Measurements from ENCODE around the gene ADAM30.
A peak's percentile ranks its signal among the peaks of the same experiment; 100 is the strongest.
"Not testable (repeated sequence)": the region's sequence is repeated elsewhere in the genome, so short reads cannot be mapped to it uniquely, and the experiment has no call there.

ADAM30 gene

DNA sequence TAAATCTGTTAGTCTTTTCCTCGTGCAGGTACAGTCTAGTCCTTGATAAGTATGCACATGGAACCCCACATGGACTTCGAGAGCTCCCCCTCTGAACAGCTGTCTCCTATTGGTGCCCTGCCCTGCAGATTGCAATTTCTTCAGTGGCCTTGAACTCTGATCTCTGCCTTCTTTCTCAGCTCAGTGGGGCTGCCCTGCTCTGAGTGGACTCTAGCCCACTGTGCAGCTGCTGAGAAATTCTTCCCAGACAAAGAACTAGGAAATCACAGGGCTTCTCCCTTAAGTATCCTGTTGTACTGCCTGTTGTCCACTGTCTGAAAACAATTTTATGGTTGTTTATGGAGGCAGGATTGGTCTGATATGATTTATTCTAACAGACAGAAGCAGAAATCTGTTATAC lies 38.2 kb downstream of the ADAM30 start:
- no peak overlapping the region for H3K4me2 ChIP-seq (ENCODE audit: low read length)
- no peaks in the 10 kb centered on the region for H3K79me2 ChIP-seq (ENCODE audit: low read length)
- H3K4me1 ChIP-seq (ENCODE audit: low read length): no peaks in the 10 kb centered on the region
- no peak overlapping the region for H3K4me3 ChIP-seq (ENCODE audit: low read length)
- no peaks in the 10 kb centered on the region for H3K36me3 ChIP-seq (replicated peaks; ENCODE audit: low read depth, low read length)
- no peak overlapping the region for H3K27ac ChIP-seq (ENCODE audit: low read length)
- TF ChIP-seq CTCF (IDR thresholded peaks at IDR 0.05; ENCODE audit: low read depth, low read length): no peak
- TF ChIP-seq EZH2phosphoT487 (IDR thresholded peaks at IDR 0.05; ENCODE audit: low read depth): no peak
- H4K20me1 ChIP-seq (ENCODE audit: insufficient read depth, low read length): no peaks in the 10 kb centered on the region
- peaks cover 8% of the 10 kb centered on the region; the same call in 1 of the 2 replicates for H3K27me3 ChIP-seq (ENCODE audit: low read depth, low read length)
- H2AFZ ChIP-seq (ENCODE audit: low read depth, low read length): no peak overlapping the region
- H3K9ac ChIP-seq (ENCODE audit: low read length): no peak overlapping the region
- no peaks in the 10 kb centered on the region for H3K9me3 ChIP-seq (ENCODE audit: insufficient read depth, low read length)

DNA sequence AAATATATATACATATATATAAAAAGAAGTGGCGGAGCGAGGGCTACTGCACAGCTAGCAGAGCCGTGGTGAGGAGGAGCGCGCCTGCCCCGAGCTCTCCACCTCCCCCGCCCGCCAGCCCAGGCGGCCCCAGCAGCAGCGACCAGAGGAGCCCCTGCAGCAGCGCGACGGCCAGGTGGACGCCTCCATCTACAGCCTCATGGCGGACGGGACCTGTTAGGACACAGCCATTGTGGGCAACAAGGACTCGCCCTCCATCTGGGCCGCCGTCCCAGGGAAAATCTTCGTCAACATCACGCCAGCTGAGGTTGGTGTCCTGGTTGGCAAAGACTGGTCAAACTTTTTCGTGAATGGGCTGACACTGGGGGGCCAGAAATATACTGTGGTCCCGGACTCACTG lies 43.2 kb downstream of the ADAM30 start:
- Histone ChIP-seq H2AFZ (ENCODE audit: low read depth, low read length) (no peak overlapping the region), H3K27ac (ENCODE audit: low read length) (no peak overlapping the region), H3K9me3 (ENCODE audit: insufficient read depth, low read length) (no peaks in the 10 kb centered on the region), H3K79me2 (ENCODE audit: low read length) (no peaks in the 10 kb centered on the region), H3K27me3 (ENCODE audit: low read depth, low read length) (no peaks in the 10 kb centered on the region), H3K9ac (ENCODE audit: low read length) (no peak overlapping the region), H4K20me1 (ENCODE audit: insufficient read depth, low read length) (no peaks in the 10 kb centered on the region), H3K36me3 (replicated peaks; ENCODE audit: low read depth, low read length) (no peaks in the 10 kb centered on the region), H3K4me1 (ENCODE audit: low read length) (no peaks in the 10 kb centered on the region), H3K4me2 (ENCODE audit: low read length) (no peak overlapping the region), H3K4me3 (ENCODE audit: low read length) (no peak overlapping the region)
- TF ChIP-seq CTCF (IDR thresholded peaks at IDR 0.05; ENCODE audit: low read depth, low read length) (no peak), EZH2phosphoT487 (IDR thresholded peaks at IDR 0.05; ENCODE audit: low read depth) (no peak)

GRCh38 chr1:119844206-119844605 lies 52.1 kb downstream of the ADAM30 start:
- H2AFZ ChIP-seq (ENCODE audit: low read depth, low read length); H3K4me1 ChIP-seq (ENCODE audit: low read length); H4K20me1 ChIP-seq (ENCODE audit: insufficient read depth, low read length); H3K36me3 ChIP-seq (replicated peaks; ENCODE audit: low read depth, low read length); H3K4me3 ChIP-seq (ENCODE audit: low read length); H3K9me3 ChIP-seq (ENCODE audit: insufficient read depth, low read length); H3K4me2 ChIP-seq (ENCODE audit: low read length); H3K27ac ChIP-seq (ENCODE audit: low read length); H3K9ac ChIP-seq (ENCODE audit: low read length); H3K79me2 ChIP-seq (ENCODE audit: low read length): not testable (repeated sequence)
- H3K27me3 ChIP-seq (ENCODE audit: low read depth, low read length): peaks cover 14% of the 10 kb centered on the region; the same call in 1 of the 2 replicates
- TF ChIP-seq CTCF (IDR thresholded peaks at IDR 0.05; ENCODE audit: low read depth, low read length): peak; percentile 52
